ENCODE results near the gene TLCD3B. TPM values are rescaled to one million over a fixed set of nuclear protein-coding genes. Genes with fewer than 3 reads are reported as not detected.
A peak's percentile ranks its signal among the peaks of the same experiment; 100 is the strongest.

The TLCD3B gene
- polyA plus RNA-seq, 1 of the 3 experiments (the other 2 are of a cell fraction) = 3.8 TPM

DNA sequence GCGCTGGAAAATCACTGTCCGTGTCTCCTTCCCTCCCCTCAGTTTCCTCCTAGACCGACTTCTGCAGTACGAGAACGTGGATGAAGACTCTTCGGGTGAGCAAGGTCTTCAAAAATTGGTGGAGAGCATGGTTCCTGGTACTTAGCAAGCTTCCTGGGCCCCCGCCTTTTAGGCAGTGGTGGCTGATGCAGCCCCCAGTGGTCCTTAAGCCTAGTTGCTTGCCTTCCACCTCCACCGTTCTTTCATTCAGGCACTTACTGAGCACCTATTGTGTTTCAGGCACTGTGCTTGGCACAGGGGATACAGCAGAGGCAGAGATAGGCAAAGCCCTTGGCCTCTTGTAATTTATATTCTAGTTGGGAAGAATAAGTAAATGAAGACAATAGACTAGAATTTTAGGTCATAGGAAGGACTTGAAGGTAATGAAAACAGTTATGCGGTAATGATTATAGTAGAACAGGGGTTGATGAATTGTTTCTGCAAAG is 34.3 kb downstream of the TLCD3B start:
- CTCF ChIA-PET = interaction anchor here (0.8 to 2.8 kb wide), 4 partner anchors 9 to 148 kb away, joined by 4 to 11 read pairs (median 8); partner anchors contain the start of genes DOC2A and TLCD3B
- Histone ChIP-seq H3K79me2 (ENCODE audit: insufficient read depth) (peaks cover 19% of the 10 kb centered on the region; the same call in 1 of the 2 replicates), H3K27ac (ENCODE audit: low read depth in 2 of 2, low read length in 1 of 2) (peak overlapping the region in 1 of 2 experiments; percentile 78; a peak in 1 of 4 replicates)

GRCh38 chr16:29995911-29996765 is 34.9 kb downstream of the TLCD3B start, which contains the start of gene INO80E:
Gene INO80E, plus strand, starts transcription at chr16:29996241. Its CDS starts 70 bp downstream, at chr16:29996311.
- H3K27me3 ChIP-seq (ENCODE audit: insufficient read depth) = no peaks in the 10 kb centered on the region
- H3K4me1 ChIP-seq (ENCODE audit: control insufficient read depth in 1 of 2, insufficient read depth in 2 of 2, low read depth in 1 of 2, low read length in 1 of 2) = peaks cover 0 to 14% of the 10 kb centered on the region in 2 experiments; a peak in 1 of 4 replicates
- POLR2A ChIA-PET = interaction anchor here (0.8 to 1.3 kb wide), 5 partner anchors 10 to 98 kb away, joined by 3 to 4 read pairs (median 3); partner anchors contain the start of genes SEZ6L2 and TAOK2
- H3K4me3 ChIP-seq (ENCODE audit: low read depth in 2 of 2, low read length in 1 of 2) = peak within 1 kb of the TSS; percentile 87 to 92
- peaks cover 10% of the 10 kb centered on the region for H3F3A ChIP-seq (replicated peaks; ENCODE audit: insufficient read depth)
- no peaks in the 10 kb centered on the region for H3K9me2 ChIP-seq
- H3K9me3 ChIP-seq = no peaks in the 10 kb centered on the region
- CTCF ChIA-PET = interaction anchor here (0.8 to 2.8 kb wide), 5 partner anchors 10 to 206 kb away, joined by 4 to 11 read pairs (median 4); partner anchors contain the start of genes DOC2A, KIF22 and TLCD3B
- peaks cover 19% of the 10 kb centered on the region; the same call in 1 of the 2 replicates for H3K79me2 ChIP-seq (ENCODE audit: insufficient read depth)
- H2AFZ ChIP-seq (ENCODE audit: low read depth) = peak within 1 kb of the TSS; percentile 97
- WGBS (ENCODE audit: low lambda C conversion rate) = under 1% methylated on average over 44 of the region's 65 CpGs
- peak within 1 kb of the TSS; percentile 90 for H3K9ac ChIP-seq
- DNase-seq = peak; percentile 99
- H3K36me3 ChIP-seq (replicated peaks in 1 of 2; ENCODE audit: control insufficient read depth in 1 of 2, insufficient read depth in 2 of 2, low read length in 1 of 2) = peaks cover 5 to 30% of the 10 kb centered on the region in 2 experiments
- peak within 1 kb of the TSS; percentile 94 for H3K27ac ChIP-seq (ENCODE audit: low read depth in 2 of 2, low read length in 1 of 2)
- no peaks in the 10 kb centered on the region for H4K20me1 ChIP-seq (ENCODE audit: insufficient read depth)
- peak within 1 kb of the TSS; percentile 99 for H3K4me2 ChIP-seq
- 0 out of 2 replicates have a peak, but pooled peaks have one; percentile 64 for TF ChIP-seq MAX (IDR thresholded peaks at IDR 0.05; ENCODE audit: low read depth)
- peak; percentile 75 for TF ChIP-seq GABPA (IDR thresholded peaks at IDR 0.05; ENCODE audit: low read depth)
- TF ChIP-seq RXRA (IDR thresholded peaks at IDR 0.05; ENCODE audit: borderline replicate concordance, low read depth) = no peak
- peak; percentile 91 for TF ChIP-seq ELF1 (IDR thresholded peaks at IDR 0.05)
- TF ChIP-seq POLR2AphosphoS5 (IDR thresholded peaks at IDR 0.05; ENCODE audit: low read depth, low read length) = peak; percentile 61
- peak; percentile 65 for TF ChIP-seq CHD2 (IDR thresholded peaks at IDR 0.05; ENCODE audit: low read length, partially characterized antibody)
- peak; percentile 5; the same call in 1 of the 2 replicates for TF ChIP-seq RCOR1 (IDR thresholded peaks at IDR 0.05; ENCODE audit: low read length)
- no peak for TF ChIP-seq MEF2A (IDR thresholded peaks at IDR 0.05; ENCODE audit: borderline replicate concordance, low read depth)
- peak; percentile 81; the same call in 1 of the 2 replicates for TF ChIP-seq TAF1 (IDR thresholded peaks at IDR 0.05; ENCODE audit: borderline replicate concordance, low read depth, low read length)
- peak; percentile 15; the same call in 1 of the 2 replicates for TF ChIP-seq MXI1 (IDR thresholded peaks at IDR 0.05; ENCODE audit: low read depth, low read length)
- TF ChIP-seq, protein P1, sequence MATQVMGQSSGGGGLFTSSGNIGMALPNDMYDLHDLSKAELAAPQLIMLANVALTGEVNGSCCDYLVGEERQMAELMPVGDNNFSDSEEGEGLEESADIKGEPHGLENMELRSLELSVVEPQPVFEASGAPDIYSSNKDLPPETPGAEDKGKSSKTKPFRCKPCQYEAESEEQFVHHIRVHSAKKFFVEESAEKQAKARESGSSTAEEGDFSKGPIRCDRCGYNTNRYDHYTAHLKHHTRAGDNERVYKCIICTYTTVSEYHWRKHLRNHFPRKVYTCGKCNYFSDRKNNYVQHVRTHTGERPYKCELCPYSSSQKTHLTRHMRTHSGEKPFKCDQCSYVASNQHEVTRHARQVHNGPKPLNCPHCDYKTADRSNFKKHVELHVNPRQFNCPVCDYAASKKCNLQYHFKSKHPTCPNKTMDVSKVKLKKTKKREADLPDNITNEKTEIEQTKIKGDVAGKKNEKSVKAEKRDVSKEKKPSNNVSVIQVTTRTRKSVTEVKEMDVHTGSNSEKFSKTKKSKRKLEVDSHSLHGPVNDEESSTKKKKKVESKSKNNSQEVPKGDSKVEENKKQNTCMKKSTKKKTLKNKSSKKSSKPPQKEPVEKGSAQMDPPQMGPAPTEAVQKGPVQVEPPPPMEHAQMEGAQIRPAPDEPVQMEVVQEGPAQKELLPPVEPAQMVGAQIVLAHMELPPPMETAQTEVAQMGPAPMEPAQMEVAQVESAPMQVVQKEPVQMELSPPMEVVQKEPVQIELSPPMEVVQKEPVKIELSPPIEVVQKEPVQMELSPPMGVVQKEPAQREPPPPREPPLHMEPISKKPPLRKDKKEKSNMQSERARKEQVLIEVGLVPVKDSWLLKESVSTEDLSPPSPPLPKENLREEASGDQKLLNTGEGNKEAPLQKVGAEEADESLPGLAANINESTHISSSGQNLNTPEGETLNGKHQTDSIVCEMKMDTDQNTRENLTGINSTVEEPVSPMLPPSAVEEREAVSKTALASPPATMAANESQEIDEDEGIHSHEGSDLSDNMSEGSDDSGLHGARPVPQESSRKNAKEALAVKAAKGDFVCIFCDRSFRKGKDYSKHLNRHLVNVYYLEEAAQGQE (IDR thresholded peaks at IDR 0.05; ENCODE audit: low read depth, low read length) = 0 out of 2 replicates have a peak, but pooled peaks have one; percentile 2
- peak; percentile 65 for TF ChIP-seq NRF1 (IDR thresholded peaks at IDR 0.05; ENCODE audit: low read depth, low read length)
- TF ChIP-seq TEAD4 (IDR thresholded peaks at IDR 0.05; ENCODE audit: borderline replicate concordance, insufficient read depth) = no peak
- TF ChIP-seq EZH2phosphoT487 (IDR thresholded peaks at IDR 0.05; ENCODE audit: borderline replicate concordance, low read depth) = no peak
- 0 out of 2 replicates have a peak, but pooled peaks have one; percentile 4 for TF ChIP-seq TCF12 (IDR thresholded peaks at IDR 0.05)

More for the DNA sequence above, 34.3 kb downstream of the TLCD3B start:
- TF ChIP-seq, protein P2, sequence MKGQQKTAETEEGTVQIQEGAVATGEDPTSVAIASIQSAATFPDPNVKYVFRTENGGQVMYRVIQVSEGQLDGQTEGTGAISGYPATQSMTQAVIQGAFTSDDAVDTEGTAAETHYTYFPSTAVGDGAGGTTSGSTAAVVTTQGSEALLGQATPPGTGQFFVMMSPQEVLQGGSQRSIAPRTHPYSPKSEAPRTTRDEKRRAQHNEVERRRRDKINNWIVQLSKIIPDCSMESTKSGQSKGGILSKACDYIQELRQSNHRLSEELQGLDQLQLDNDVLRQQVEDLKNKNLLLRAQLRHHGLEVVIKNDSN (IDR thresholded peaks at IDR 0.05; ENCODE audit: borderline replicate concordance, low read depth) = no peak
- TF ChIP-seq SMC3 (IDR thresholded peaks at IDR 0.05; ENCODE audit: low read depth, low read length) (no peak), POLR2AphosphoS5 (IDR thresholded peaks at IDR 0.05; ENCODE audit: low read depth, low read length) (no peak), MAX (IDR thresholded peaks at IDR 0.05; ENCODE audit: low read depth) (no peak), TCF12 (IDR thresholded peaks at IDR 0.05) (no peak), FOXJ3 (CRISPR knock-in tag; IDR thresholded peaks at IDR 0.05) (no peak), NRF1 (IDR thresholded peaks at IDR 0.05; ENCODE audit: low read depth, low read length) (no peak), MEF2A (IDR thresholded peaks at IDR 0.05; ENCODE audit: borderline replicate concordance, low read depth) (no peak), CHD2 (IDR thresholded peaks at IDR 0.05; ENCODE audit: low read length, partially characterized antibody) (no peak), RFX5 (IDR thresholded peaks at IDR 0.05; ENCODE audit: low read length) (no peak)
- Histone ChIP-seq H3K36me3 (replicated peaks in 1 of 2; ENCODE audit: control insufficient read depth in 1 of 2, insufficient read depth in 2 of 2, low read length in 1 of 2) (peaks cover 5 to 26% of the 10 kb centered on the region in 2 experiments), H2AFZ (ENCODE audit: low read depth) (peak overlapping the region; percentile 97; the same call in 1 of the 2 replicates), H3K4me1 (ENCODE audit: control insufficient read depth in 1 of 2, insufficient read depth in 2 of 2, low read depth in 1 of 2, low read length in 1 of 2) (peaks cover 0 to 14% of the 10 kb centered on the region in 2 experiments; a peak in 1 of 4 replicates), H3F3A (replicated peaks; ENCODE audit: insufficient read depth) (peaks cover 10% of the 10 kb centered on the region), H3K9ac (peak overlapping the region; percentile 90), H3K4me3 (ENCODE audit: low read depth in 2 of 2, low read length in 1 of 2) (peak overlapping the region; percentile 87 to 92), H3K9me2 (no peaks in the 10 kb centered on the region), H4K20me1 (ENCODE audit: insufficient read depth) (no peaks in the 10 kb centered on the region), H3K4me2 (peak overlapping the region; percentile 99), H3K27me3 (ENCODE audit: insufficient read depth) (no peaks in the 10 kb centered on the region), H3K9me3 (no peaks in the 10 kb centered on the region)
- 17% methylated on average over 9 of the region's 9 CpGs for whole genome bisulfite sequencing (ENCODE audit: low lambda C conversion rate)
- DNase-seq = no peak
- POLR2A ChIA-PET = interaction anchor here (1.2 kb wide), 1 partner anchor 9 kb away, joined by 3 read pairs; no protein-coding TSS in a partner anchor
